Progenitor cell of endocrine pancreas (in vitro differentiated cells): ENCODE data around the gene CHN1. TPM values are rescaled to one million over a fixed set of nuclear protein-coding genes. Genes with fewer than 3 reads are reported as not detected.

Experiments
- DNase-seq: peaks from one replicate; pipeline ENCODE4 v3.0.0; 2021; ENCODE audit warnings: low spot score; ENCODE audit not compliant: unreplicated experiment
- H3K27ac Mint-ChIP-seq: 2 replicates; pipeline ENCODE4 v1.8.0; 2021; ENCODE audit warnings: mild to moderate bottlenecking, moderate library complexity, mixed read lengths
- H3K27me3 Mint-ChIP-seq: 2 replicates; pipeline ENCODE4 v1.8.0; 2021; ENCODE audit warnings: mixed read lengths
- H3K36me3 Mint-ChIP-seq: 2 replicates; pipeline ENCODE4 v1.8.0; 2022; ENCODE audit warnings: mixed read lengths; ENCODE audit not compliant: insufficient read depth
- H3K4me1 Mint-ChIP-seq: 2 replicates; pipeline ENCODE4 v1.8.0; 2021; ENCODE audit warnings: low read depth, mixed read lengths
- H3K4me3 Mint-ChIP-seq: 2 replicates; pipeline ENCODE4 v1.8.0; 2021; ENCODE audit warnings: low read depth, mild to moderate bottlenecking, moderate library complexity, mixed read lengths
- H3K9me3 Mint-ChIP-seq: 2 replicates; pipeline ENCODE4 v1.8.0; 2021; ENCODE audit warnings: low read depth, mixed read lengths
- CTCF ChIP-seq: fragments of 200-600 bp; sonication (generic); IDR thresholded peaks from one replicate; pipeline ENCODE4 v1.5.0; 2021; ENCODE audit warnings: antibody characterized with exemption, mild to moderate bottlenecking; ENCODE audit not compliant: unreplicated experiment
- total RNA-seq: library from RNA; stranded (reverse); gene quantifications from 2 replicates; pipeline ENCODE4 v1.2.1, GENCODE V29; 2021

Gene CHN1
- total RNA-seq, 1 donor from 2014 or later, result 50.3 TPM

DNA sequence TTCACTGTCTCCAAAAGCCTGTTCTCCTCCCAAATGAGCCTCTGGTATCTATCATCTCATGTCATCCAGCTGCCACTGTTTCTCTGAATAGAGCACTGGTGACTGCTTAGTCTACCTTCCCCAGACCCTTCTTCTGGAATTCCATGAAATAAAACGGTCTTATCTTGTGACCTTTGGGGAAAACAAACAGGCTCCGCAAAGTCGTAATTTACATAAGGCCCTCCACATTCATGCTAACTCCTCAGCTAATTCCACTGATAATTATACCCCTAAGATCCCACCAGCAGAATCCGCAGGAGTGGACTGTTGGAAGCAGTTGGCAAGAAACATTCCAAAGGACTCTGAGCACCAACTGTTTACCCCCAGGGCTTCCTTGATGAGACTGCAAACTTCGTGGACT is 33.9 kb upstream of the CHN1 start:
- Mint-ChIP-seq H3K27ac (peak overlapping the region; percentile 63), H3K27me3 (no peaks in the 10 kb centered on the region), H3K4me3 (no peak overlapping the region), H3K9me3 (peaks cover 9% of the 10 kb centered on the region), H3K4me1 (peaks cover 14% of the 10 kb centered on the region), H3K36me3 (no peaks in the 10 kb centered on the region)
- TF ChIP-seq CTCF, result no peak
- no peak for DNase-seq

- DNase-seq, result no peak
- no peak for TF ChIP-seq CTCF
- H3K36me3 Mint-ChIP-seq, result no peaks in the 10 kb centered on the region
- H3K27ac Mint-ChIP-seq, result no peak overlapping the region
- H3K9me3 Mint-ChIP-seq, result peaks cover 6% of the 10 kb centered on the region
- no peaks in the 10 kb centered on the region for H3K27me3 Mint-ChIP-seq
- no peak overlapping the region for H3K4me3 Mint-ChIP-seq
- H3K4me1 Mint-ChIP-seq, result peaks cover 14% of the 10 kb centered on the region
Measured at GRCh38 chr2:175037941-175038340, 32.8 kb upstream of the CHN1 start.

DNA sequence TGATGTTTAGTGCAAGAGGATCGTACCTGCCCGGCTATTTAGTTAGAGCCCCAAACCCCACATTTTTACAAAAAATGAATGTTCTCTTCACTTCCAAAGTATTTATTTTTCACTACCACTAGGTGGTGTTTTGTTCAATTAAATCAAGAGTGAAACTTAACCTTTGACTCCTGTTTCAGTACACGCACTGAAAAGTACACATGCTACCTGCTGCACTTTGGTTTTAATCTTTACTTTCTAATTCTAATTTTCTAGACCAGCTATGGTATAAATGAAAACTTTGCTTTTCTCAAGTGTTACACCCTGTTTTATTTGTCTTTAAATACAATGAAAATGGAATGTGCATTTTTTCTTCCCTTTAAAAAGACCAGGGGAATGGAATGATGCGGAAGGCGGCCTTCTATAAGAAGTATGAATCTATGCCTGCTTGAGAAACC is 31.4 kb upstream of the CHN1 start:
- Mint-ChIP-seq H3K4me3 (no peak overlapping the region), H3K36me3 (no peaks in the 10 kb centered on the region), H3K4me1 (peaks cover 14% of the 10 kb centered on the region), H3K9me3 (no peaks in the 10 kb centered on the region), H3K27ac (no peak overlapping the region), H3K27me3 (no peaks in the 10 kb centered on the region)
- peak; percentile 70 for TF ChIP-seq CTCF
- no peak for DNase-seq

- DNase-seq, result no peak
- H3K36me3 Mint-ChIP-seq, result no peaks in the 10 kb centered on the region
- TF ChIP-seq CTCF, result no peak
- no peaks in the 10 kb centered on the region for H3K27me3 Mint-ChIP-seq
- no peak overlapping the region for H3K4me3 Mint-ChIP-seq
- H3K4me1 Mint-ChIP-seq, result peaks cover 14% of the 10 kb centered on the region
- H3K27ac Mint-ChIP-seq, result no peak overlapping the region
- H3K9me3 Mint-ChIP-seq, result no peaks in the 10 kb centered on the region
Measured at GRCh38 chr2:175035806-175036205, 30.6 kb upstream of the CHN1 start.

DNA sequence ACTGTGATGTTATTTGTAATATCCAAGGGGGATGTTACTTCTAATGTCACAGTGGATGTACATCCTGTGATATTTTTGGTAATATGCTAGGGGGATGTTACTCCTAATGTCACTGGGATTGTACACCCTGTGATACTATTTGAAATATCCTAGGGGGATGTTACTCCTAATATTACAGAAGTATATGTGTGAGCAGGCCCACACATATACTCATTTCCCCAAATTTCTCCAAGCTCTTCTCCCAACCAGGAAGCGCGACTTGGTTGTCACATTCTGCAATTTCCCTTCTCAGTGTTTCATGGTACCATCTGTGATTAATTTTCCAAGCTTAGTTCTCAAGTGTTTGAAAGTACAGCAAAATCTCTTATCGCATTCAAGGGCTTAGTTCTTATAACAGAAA is 29.5 kb upstream of the CHN1 start:
- DNase-seq, result no peak
- H3K9me3 Mint-ChIP-seq, result no peaks in the 10 kb centered on the region
- H3K27ac Mint-ChIP-seq, result no peak overlapping the region
- H3K4me3 Mint-ChIP-seq, result no peak overlapping the region
- peaks cover 14% of the 10 kb centered on the region for H3K4me1 Mint-ChIP-seq
- TF ChIP-seq CTCF, result no peak
- H3K27me3 Mint-ChIP-seq, result no peaks in the 10 kb centered on the region
- no peaks in the 10 kb centered on the region for H3K36me3 Mint-ChIP-seq
